ENCODE measurements around the gene ASNSD1. TPM values are rescaled to one million over a fixed set of nuclear protein-coding genes. Genes with fewer than 3 reads are reported as not detected.

ASNSD1 gene
- total and polyA plus RNA-seq, 9 of the 15 experiments (the other 6 are each of a cell fraction or from before 2014, with no cell fraction given), result 23.9 to 56.4 (median 38.3) TPM

GRCh38 chr2:189676471-189676870 lies 15.2 kb downstream of the ASNSD1 start:
- no peaks in the 10 kb centered on the region for H3K9me1 ChIP-seq (ENCODE audit: control insufficient read depth, insufficient read depth, low read length)
- ChIA-PET CTCF (ENCODE audit: low intra/inter-chr PET ratio) (no interaction called here), POLR2A (interaction anchor here (1.1 kb wide), 1 partner anchor 10 kb away, joined by 4 read pairs; no protein-coding TSS in a partner anchor)
- no peak overlapping the region for H3K4me3 ChIP-seq
- H3K4me1 ChIP-seq (replicated peaks in 1 of 2; ENCODE audit: control insufficient read depth in 2 of 2, insufficient read depth in 2 of 2, low read length in 2 of 2), result no peaks in the 10 kb centered on the region
- 86% methylated on average over 4 of the region's 4 CpGs for WGBS (ENCODE audit: insufficient coverage, low coverage, missing lambda C conversion rate)
- peaks cover 8% of the 10 kb centered on the region; the same call in 1 of the 3 replicates for H3K36me3 ChIP-seq (ENCODE audit: control insufficient read depth, insufficient read depth, low read length)
- H3K27me3 ChIP-seq (ENCODE audit: control insufficient read depth in 2 of 2, insufficient read depth in 2 of 2, low read length in 2 of 2), result no peaks in the 10 kb centered on the region
- DNase-seq (ENCODE audit: extremely low read depth in 1 of 4, low spot score in 3 of 4), result no peak
- intact Hi-C loops (cut with micrococcal nuclease), result no loop called here
- no peak overlapping the region for H2AFZ ChIP-seq (ENCODE audit: low read depth, low read length)
- BruUV-seq (replicated peaks), result no TSS peak
- H3K4me2 ChIP-seq (ENCODE audit: insufficient read depth, low read length), result no peak overlapping the region
- H3K9me3 ChIP-seq (replicated peaks; ENCODE audit: control insufficient read depth, insufficient read depth, low read depth, low read length), result no peaks in the 10 kb centered on the region
- H3K9ac ChIP-seq (ENCODE audit: insufficient read depth in 1 of 2, low read depth in 2 of 2, low read length in 2 of 2), result no peak overlapping the region
- no peaks in the 10 kb centered on the region for H4K20me1 ChIP-seq (replicated peaks; ENCODE audit: control insufficient read depth, insufficient read depth, low read length)
- FAIRE-seq, result no peak
- no peaks in the 10 kb centered on the region for H3K79me2 ChIP-seq (ENCODE audit: control insufficient read depth, insufficient read depth, low read length)
- in situ Hi-C loops (cut with MboI), result no loop called here
- no peak for ATAC-seq
- H3K27ac ChIP-seq (ENCODE audit: extremely low read depth, low read depth, low read length), result no peak overlapping the region
- no peak for TF ChIP-seq ZNF143 (CRISPR knock-in tag; IDR thresholded peaks at IDR 0.05)
- no peak for TF ChIP-seq CEBPZ (IDR thresholded peaks at IDR 0.05; ENCODE audit: borderline replicate concordance, low read depth, low read length)
- TF ChIP-seq HNRNPL (IDR thresholded peaks at IDR 0.05; ENCODE audit: low read depth, low read length), result no peak
- TF ChIP-seq HMGXB4 (CRISPR knock-in tag; IDR thresholded peaks at IDR 0.05), result no peak
- no peak for TF ChIP-seq ERF (CRISPR knock-in tag; IDR thresholded peaks at IDR 0.05)
- no peak for TF ChIP-seq THRA (IDR thresholded peaks at IDR 0.05)
- no peak for TF ChIP-seq ZNF699 (CRISPR knock-in tag; IDR thresholded peaks at IDR 0.05; ENCODE audit: insufficient replicate concordance)
- no peak for TF ChIP-seq SUPT5H (IDR thresholded peaks at IDR 0.05)
- TF ChIP-seq PHF8 (IDR thresholded peaks at IDR 0.05; ENCODE audit: borderline replicate concordance, low read length), result no peak
